T1000 (cell line): ENCODE measurements around the gene CFAP119.
A peak's percentile ranks its signal among the peaks of the same experiment; 100 is the strongest.

ENCODE experiments used
- DNase-seq: peaks from one replicate; lab custom pipeline; 2025; ENCODE audit warnings: mixed read lengths; lab: John Stamatoyannopoulos, UW

The CFAP119 gene

GRCh38 chr16:30762991-30763725, 1.3 kb upstream of the CFAP119 start:
- no peak for DNase-seq

- DNase-seq = no peak
These were observed 385 bp downstream of the CFAP119 start for GRCh38 chr16:30761427-30761927.

GRCh38 chr16:30760577-30761426, 1.1 kb downstream of the CFAP119 start:
- DNase-seq = no peak

- no peak for DNase-seq
These were observed 1.8 kb downstream of the CFAP119 start for GRCh38 chr16:30760001-30760559.

GRCh38 chr16:30758988-30759491, 2.8 kb downstream of the CFAP119 start:
- no peak for DNase-seq

GRCh38 chr16:30757316-30757715, 4.5 kb downstream of the CFAP119 start:
- DNase-seq = no peak

- no peak for DNase-seq
These were observed 5.1 kb downstream of the CFAP119 start for GRCh38 chr16:30756781-30757100.

- no peak for DNase-seq
These were observed 5.7 kb downstream of the CFAP119 start for GRCh38 chr16:30755955-30756780.

- no peak for DNase-seq
These were observed 8.3 kb downstream of the CFAP119 start for GRCh38 chr16:30753596-30753995.

GRCh38 chr16:30750876-30751465, 10.9 kb downstream of the CFAP119 start:
- no peak for DNase-seq

- DNase-seq = no peak
These were observed 11.7 kb downstream of the CFAP119 start for GRCh38 chr16:30750201-30750600.

- no peak for DNase-seq
These were observed 13.0 kb downstream of the CFAP119 start for GRCh38 chr16:30748634-30749445.

GRCh38 chr16:30747799-30748633, 13.8 kb downstream of the CFAP119 start, which contains the start of gene PHKG2:
Gene PHKG2 (plus strand): TSS chr16:30748425. CDS start chr16:30748821, 396 bp downstream.
- DNase-seq = peak; percentile 98

- no peak for DNase-seq
These were observed 14.5 kb downstream of the CFAP119 start for GRCh38 chr16:30747331-30747730.

GRCh38 chr16:30746638-30747175, 15.2 kb downstream of the CFAP119 start:
- no peak for DNase-seq

GRCh38 chr16:30745082-30745481, 16.8 kb downstream of the CFAP119 start:
- DNase-seq = no peak

GRCh38 chr16:30744183-30744582, 17.7 kb downstream of the CFAP119 start:
- no peak for DNase-seq

- no peak for DNase-seq
These were observed 18.1 kb downstream of the CFAP119 start for GRCh38 chr16:30743716-30744115.

- DNase-seq = peak; percentile 58
These were observed 20.4 kb downstream of the CFAP119 start for GRCh38 chr16:30741461-30741914.
